AG04449 (cell line): ENCODE data around the gene ITGAL.

ENCODE experiments used
- CTCF ChIA-PET: fragments of 350-600 bp; formaldehyde crosslinking; extraction: SDS; loops from one replicate; lab custom pipeline; 2021; ENCODE audit warnings: antibody characterized with exemption; lab: Yijun Ruan, JAX
- POLR2A ChIA-PET: fragments of 400-600, 350-600 bp; formaldehyde crosslinking; extraction: SDS; loops from one replicate; lab custom pipeline; 2020; ENCODE audit warnings: antibody characterized with exemption, inconsistent platforms; lab: Yijun Ruan, JAX
- DNase-seq: peaks from one replicate; pipeline ENCODE4 v3.0.0-alpha.2; 2010; ENCODE audit warnings: low read depth, low spot score
- H3K4me3 ChIP-seq: 2 replicates; pipeline ENCODE4 v1.5.1; 2011; ENCODE audit warnings: low read depth, mild to moderate bottlenecking, control low read depth, low read length
- CTCF ChIP-seq: IDR thresholded peaks from one replicate; pipeline ENCODE4 v1.5.1; 2011; ENCODE audit warnings: mild to moderate bottlenecking, moderate library complexity, low read length, control low read depth, inconsistent platforms; ENCODE audit not compliant: insufficient read depth; ENCODE audit errors: missing control alignments

ITGAL gene

DNA sequence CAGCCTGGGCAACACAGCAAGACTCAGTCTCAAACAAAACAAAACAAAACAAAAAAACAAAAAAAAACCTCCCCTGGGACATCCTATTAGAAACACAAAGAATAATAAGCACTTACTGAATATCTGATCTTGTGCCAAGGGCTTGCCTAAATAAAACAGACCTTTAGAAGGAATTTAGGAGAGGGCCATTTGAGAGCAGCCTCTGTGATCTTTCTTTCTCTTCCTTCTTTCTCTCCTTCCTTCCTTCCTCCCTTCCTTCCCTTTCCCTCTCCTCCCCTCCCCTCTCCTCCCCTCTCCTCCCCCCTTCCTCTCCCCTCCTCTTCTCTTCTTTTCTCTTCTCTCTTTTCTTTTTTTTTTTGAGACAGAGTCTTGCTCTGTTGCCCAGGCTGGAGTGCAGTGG lies 12.3 kb downstream of the ITGAL start:
- TF ChIP-seq CTCF, result no peak
- no peak overlapping the region for H3K4me3 ChIP-seq
- CTCF ChIA-PET, result no interaction called here
- POLR2A ChIA-PET, result interaction anchor here (0.6 kb wide), 1 partner anchor 16 kb away, joined by 3 read pairs; no protein-coding TSS in a partner anchor
- DNase-seq, result no peak

DNA sequence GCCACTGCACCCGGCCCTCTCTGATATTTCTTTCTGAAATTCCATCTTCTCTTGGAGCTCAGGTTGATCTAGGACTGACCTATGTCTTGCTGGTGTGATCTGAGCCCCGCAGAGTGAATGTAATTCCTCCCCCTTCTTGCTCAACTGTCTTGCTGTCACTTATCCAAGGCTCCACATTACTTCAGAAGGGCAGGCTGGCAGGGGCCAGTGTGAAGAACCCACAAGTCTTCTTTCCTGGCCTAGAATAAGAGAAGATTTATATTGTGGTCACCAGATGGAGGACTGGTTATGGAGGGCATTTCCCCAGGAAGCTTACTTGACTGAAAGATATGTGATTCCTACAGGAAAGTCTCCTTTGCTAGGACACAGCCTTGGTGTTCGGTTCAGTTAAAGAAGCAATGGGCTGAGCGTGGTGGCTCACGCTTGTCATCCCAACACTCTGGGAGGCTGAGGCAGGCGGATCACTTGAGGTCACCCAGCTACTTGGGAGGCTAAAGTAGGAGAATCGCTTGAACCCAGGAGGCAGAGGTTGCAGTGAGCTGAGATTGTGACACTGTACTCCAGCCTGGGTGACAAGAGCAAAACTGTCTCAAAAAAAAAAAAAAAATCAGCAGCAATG lies 13.4 kb downstream of the ITGAL start:
- DNase-seq, result no peak
- H3K4me3 ChIP-seq, result no peak overlapping the region
- POLR2A ChIA-PET, result no interaction called here
- no peak for TF ChIP-seq CTCF
- CTCF ChIA-PET, result interaction anchor here (1.0 to 1.1 kb wide), 2 partner anchors 10 to 12 kb away, joined by 3 to 4 read pairs; no protein-coding TSS in a partner anchor

GRCh38 chr16:30488764-30489605 lies 16.4 kb downstream of the ITGAL start:
- ChIA-PET POLR2A (no interaction called here), CTCF (no interaction called here)
- H3K4me3 ChIP-seq, result no peak overlapping the region
- no peak for DNase-seq
- TF ChIP-seq CTCF, result no peak

DNA sequence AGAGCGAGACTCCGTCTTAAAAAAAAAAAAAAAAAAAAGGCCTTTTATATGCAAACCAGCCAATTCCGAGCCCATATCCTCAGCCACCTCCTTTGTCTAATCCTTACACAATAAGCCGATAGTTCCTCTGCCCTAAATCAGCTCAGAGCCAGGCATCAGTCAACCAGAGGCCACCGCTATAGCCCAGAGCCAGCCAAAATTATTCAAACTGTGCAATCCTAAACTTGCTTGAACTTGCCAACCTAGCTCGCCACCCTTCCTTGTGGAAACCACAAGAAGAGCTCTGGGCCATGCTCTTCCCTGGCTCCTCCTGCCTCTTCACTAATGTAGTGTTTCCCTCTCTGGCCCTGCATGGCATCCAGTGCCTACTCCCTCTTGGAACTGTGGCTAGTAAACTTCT lies 17.7 kb downstream of the ITGAL start:
- ChIA-PET CTCF (interaction anchor here (2.4 kb wide), 1 partner anchor 41 kb away, joined by 9 read pairs; no protein-coding TSS in a partner anchor), POLR2A (interaction anchor here (0.7 kb wide), 1 partner anchor 169 kb away, joined by 6 read pairs; no protein-coding TSS in a partner anchor)
- TF ChIP-seq CTCF, result no peak
- H3K4me3 ChIP-seq, result no peak overlapping the region
- DNase-seq, result no peak

GRCh38 chr16:30491229-30491628 lies 18.7 kb downstream of the ITGAL start:
- TF ChIP-seq CTCF, result no peak
- CTCF ChIA-PET, result interaction anchor here (1.0 to 2.4 kb wide), 3 partner anchors 8 to 137 kb away, joined by 3 to 9 read pairs (median 4); no protein-coding TSS in a partner anchor
- DNase-seq, result no peak
- POLR2A ChIA-PET, result no interaction called here
- H3K4me3 ChIP-seq, result no peak overlapping the region

- ChIA-PET CTCF (interaction anchor here (1.0 to 2.4 kb wide), 3 partner anchors 9 to 137 kb away, joined by 3 to 9 read pairs (median 4); no protein-coding TSS in a partner anchor), POLR2A (no interaction called here)
- no peak for TF ChIP-seq CTCF
- DNase-seq, result no peak
- H3K4me3 ChIP-seq, result no peak overlapping the region
Measured at GRCh38 chr16:30491744-30492308, 19.3 kb downstream of the ITGAL start.
